DMS79 (cell line): ENCODE measurements around the gene GPR55.
"Not testable (repeated sequence)": the region's sequence is repeated elsewhere in the genome, so short reads cannot be mapped to it uniquely, and the experiment has no call there.

Experiments used
- DNase-seq: peaks from one replicate; lab custom pipeline; 2025; lab: John Stamatoyannopoulos, UW

Gene GPR55

GRCh38 chr2:230950874-230951339, 25.9 kb upstream of the GPR55 start:
- DNase-seq: no peak

- DNase-seq: no peak
These were observed 25.2 kb upstream of the GPR55 start for GRCh38 chr2:230949966-230950873.

DNA sequence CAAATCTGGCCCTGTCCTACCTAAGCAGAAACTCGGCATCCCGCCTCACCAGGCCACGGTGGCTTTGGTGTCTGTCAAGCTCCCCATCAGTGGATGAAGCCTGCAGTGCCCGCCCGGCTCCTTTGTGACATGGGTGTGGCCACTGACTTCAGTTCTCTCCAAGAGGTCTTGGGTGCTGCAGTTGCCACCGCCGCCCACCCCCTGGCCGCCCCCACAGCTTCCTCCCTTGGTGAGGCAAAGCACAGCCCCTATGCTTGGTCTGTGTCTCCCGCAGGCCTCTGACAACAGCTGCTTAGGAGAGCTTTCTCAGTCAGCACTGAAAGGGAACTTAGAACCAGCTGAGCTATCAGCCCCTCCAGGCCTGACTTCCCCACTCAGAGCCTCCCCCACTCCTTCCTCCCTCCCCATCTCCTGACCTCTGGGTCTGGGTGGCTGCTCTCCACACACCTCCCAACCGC, 22.9 kb upstream of the GPR55 start:
- no peak for DNase-seq

DNA sequence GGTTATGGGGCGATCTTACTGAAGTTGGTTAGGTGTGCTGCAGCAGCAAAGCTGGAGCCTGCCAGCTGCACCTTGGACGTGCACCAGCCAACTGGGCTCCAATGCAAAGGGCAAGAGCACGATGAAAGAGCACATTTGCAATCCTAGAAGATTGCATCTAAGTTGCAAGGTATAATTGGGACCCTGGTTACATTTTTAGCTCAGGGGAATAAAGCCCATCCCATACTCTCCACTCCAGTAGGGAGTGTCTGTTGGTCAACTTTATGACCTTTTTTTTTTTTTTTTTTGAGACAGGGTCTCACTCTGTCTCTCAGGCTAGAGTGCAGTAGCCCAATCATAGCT, 22.2 kb upstream of the GPR55 start:
- no peak for DNase-seq

DNA sequence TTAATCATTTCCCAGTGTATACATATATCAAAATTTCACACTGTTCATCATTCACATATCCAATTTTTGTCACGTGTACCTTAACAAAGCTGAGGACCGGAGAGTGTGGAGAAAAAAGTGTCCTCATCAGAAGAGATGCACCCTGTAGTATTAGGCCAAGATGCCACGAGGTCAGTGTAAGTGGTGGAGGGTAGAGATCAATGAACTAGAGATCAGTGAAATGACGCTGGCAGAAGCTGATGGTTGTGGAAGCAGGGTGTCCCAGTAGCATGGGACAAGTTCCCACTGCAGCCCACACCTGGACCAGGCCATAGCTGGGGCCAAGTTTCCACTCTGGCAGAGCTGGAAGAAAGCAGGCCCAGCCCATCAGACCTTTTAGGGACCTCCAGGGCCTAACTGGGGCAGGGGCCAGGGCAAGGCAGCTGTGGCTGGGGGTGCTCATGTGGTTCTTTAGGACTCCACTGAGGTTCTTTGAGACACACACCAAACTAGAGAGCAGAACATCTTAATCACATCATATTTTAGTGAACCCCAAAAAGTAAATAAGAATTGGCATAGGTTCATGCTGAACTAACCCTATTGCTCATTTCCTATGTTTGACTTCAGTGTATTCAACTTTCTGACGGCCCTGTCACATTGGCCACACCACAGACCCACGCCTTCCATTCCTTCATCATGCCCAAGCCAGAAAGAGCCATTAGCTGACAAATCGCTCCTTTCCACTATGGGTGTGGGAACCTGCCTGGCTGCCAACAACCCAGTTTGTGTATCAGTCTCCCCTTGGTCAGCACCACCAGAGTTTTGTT, 21.6 kb upstream of the GPR55 start:
- DNase-seq: no peak

GRCh38 chr2:230944757-230945372, 19.8 kb upstream of the GPR55 start:
- no peak for DNase-seq

DNA sequence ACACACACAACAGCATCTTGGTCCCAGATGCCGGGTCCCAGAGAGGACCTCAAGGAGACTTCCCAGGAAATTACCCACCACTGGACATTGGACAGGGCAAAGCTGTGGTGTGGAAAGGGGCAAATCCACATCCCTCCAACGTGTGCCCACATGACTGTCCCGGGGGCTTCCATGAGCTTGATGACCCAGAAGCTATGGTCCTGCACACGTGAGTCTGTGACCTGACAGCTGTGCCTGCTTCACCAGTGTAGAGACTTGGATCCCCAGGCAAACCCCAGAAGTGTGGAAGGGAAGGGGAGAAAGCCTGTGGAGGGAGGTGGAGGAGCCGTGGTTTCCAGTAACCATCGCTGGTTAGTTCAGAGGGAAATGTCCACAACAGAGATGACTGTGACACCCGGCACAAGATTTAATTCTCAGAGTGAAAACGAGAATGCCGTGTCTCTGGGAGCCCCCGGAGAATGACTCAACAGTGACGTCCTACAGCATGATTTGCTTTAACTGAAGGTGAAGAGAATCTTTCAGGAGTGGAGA, 19.1 kb upstream of the GPR55 start:
- no peak for DNase-seq

GRCh38 chr2:230942920-230943896, 18.2 kb upstream of the GPR55 start:
- DNase-seq: no peak

GRCh38 chr2:230942371-230942770, 17.3 kb upstream of the GPR55 start:
- DNase-seq: no peak

- DNase-seq: no peak
These were observed 16.4 kb upstream of the GPR55 start for GRCh38 chr2:230941202-230942180.

DNA sequence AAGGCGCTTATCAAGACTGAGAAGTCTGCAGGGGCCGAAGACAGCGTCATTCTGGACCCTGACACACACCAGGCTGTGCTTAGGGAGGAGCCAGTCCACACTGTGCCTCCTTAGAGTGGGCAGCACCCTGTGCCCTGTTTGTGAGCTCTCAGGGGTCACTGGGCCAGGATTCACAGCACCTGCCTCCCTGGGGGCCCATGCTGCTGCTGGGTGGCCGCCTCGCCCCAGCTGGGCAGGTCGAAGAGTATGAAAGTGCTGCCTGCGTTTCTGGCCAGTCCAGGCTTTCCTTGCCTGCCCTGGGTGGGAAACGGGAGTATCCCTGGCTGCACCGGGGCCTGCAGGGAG, 15.4 kb upstream of the GPR55 start:
- no peak for DNase-seq

GRCh38 chr2:230939691-230940470, 14.8 kb upstream of the GPR55 start:
- DNase-seq: no peak

- no peak for DNase-seq
These were observed 14.1 kb upstream of the GPR55 start for GRCh38 chr2:230939066-230939591.

- peak; percentile 96 for DNase-seq
These were observed 13.5 kb upstream of the GPR55 start for GRCh38 chr2:230938516-230939065.

- no peak for DNase-seq
These were observed 13.1 kb upstream of the GPR55 start for GRCh38 chr2:230938098-230938497.

DNA sequence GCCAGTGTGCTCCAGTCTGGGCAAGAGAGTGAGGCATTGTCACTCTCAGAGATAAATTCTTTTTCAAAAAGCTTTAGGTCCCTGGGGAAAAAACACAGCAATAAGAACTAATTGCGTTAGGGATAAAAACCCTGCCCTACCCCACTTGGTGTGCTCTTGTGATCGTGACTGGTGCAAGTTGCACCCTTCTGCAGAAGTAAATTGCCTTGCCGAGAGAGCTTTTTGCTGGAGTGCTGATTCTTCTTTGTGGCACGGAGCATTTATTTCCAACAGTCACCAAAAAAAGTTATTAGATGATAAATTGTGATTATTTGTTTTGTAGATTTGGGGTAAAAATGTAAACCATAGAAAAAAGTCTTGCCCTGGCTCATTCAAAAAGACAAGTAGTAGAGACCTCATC, 12.3 kb upstream of the GPR55 start:
- DNase-seq: no peak

DNA sequence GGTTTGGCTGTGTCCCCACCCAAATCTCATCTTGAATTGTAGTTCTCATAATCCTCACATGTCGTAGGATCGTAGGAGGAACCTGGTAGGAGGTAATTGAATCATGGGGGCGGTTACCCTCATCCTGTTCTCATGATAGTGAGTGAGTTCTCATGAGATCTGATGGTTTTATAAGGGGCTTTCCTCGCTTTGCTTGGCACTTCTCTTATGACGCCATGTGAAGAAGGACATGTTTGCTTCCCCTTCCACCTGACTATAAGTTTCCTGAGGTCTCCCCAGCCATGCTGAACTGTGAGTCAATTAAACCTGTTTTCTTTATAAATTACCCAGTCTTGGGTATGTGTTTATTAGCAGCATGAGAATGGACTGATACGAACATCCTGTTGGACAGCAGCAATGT, 11.2 kb upstream of the GPR55 start:
- not testable (repeated sequence) for DNase-seq

DNA sequence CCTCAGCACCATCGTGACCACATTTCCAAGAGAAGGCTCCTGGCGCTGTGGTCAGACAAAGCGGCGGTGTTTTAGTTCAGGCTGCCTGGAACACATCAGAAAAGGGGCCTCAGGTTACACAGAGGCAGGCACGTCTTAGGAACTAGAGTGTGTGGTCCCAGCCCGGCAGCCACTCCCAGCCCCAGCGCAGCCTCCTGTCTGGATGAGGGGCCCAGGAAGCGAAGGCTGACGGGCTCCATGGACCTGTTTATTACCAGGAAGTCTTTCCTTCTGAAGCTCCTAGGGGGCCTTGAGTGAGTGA, 10.0 kb upstream of the GPR55 start:
- no peak for DNase-seq
